ENCODE results near the gene PLA1A.

Gene PLA1A

GRCh38 chr3:119641416-119641815, 43.7 kb downstream of the PLA1A start:
- no peak for DNase-seq

- DNase-seq, result no peak
Observed at GRCh38 chr3:119642746-119643473, 45.2 kb downstream of the PLA1A start.

- no peak for DNase-seq
Observed at GRCh38 chr3:119643528-119643927, 45.8 kb downstream of the PLA1A start.

GRCh38 chr3:119644481-119644880, 46.8 kb downstream of the PLA1A start:
- no peak for DNase-seq

- no peak for DNase-seq
Observed at GRCh38 chr3:119645813-119646212, 48.1 kb downstream of the PLA1A start.

GRCh38 chr3:119647171-119647570, 49.5 kb downstream of the PLA1A start:
- no peak for DNase-seq

GRCh38 chr3:119647843-119648575, 50.3 kb downstream of the PLA1A start:
- no peak for DNase-seq

GRCh38 chr3:119649761-119650160, 52.1 kb downstream of the PLA1A start:
- DNase-seq, result no peak

- DNase-seq, result no peak
Observed at GRCh38 chr3:119652306-119653033, 54.8 kb downstream of the PLA1A start.

- no peak for DNase-seq
Observed at GRCh38 chr3:119653876-119654275, 56.2 kb downstream of the PLA1A start.

- DNase-seq, result no peak
Observed at GRCh38 chr3:119657887-119658702, 60.4 kb downstream of the PLA1A start.

- DNase-seq, result no peak
Observed at GRCh38 chr3:119658994-119659393, 61.3 kb downstream of the PLA1A start.

- DNase-seq, result no peak
Observed at GRCh38 chr3:119659606-119660291, 62.1 kb downstream of the PLA1A start.

- DNase-seq, result no peak
Observed at GRCh38 chr3:119660474-119661440, 63.1 kb downstream of the PLA1A start, which contains the start of gene POPDC2. TSS of gene POPDC2 (minus strand) at chr3:119660589. CDS start at chr3:119660423, 166 bp downstream.

- DNase-seq, result no peak
Observed at GRCh38 chr3:119662604-119663373, 65.1 kb downstream of the PLA1A start.

- no peak for DNase-seq
Observed at GRCh38 chr3:119663885-119664284, 66.2 kb downstream of the PLA1A start.

GRCh38 chr3:119664370-119664769, 66.7 kb downstream of the PLA1A start:
- DNase-seq, result no peak

- DNase-seq, result no peak
Observed at GRCh38 chr3:119664850-119665379, 67.2 kb downstream of the PLA1A start.

GRCh38 chr3:119665954-119666559, 68.4 kb downstream of the PLA1A start:
- no peak for DNase-seq

Data from CD4-positive, alpha-beta T cell treated with Interleukin-15 for 1 hour (primary cell).